Right atrium auricular region (tissue), 2 donors: ENCODE measurements around the gene CAST. TPM values are rescaled to one million over a fixed set of nuclear protein-coding genes. Genes with fewer than 3 reads are reported as not detected.

ENCODE experiments used
- DNase-seq: peaks from one replicate; pipeline ENCODE4 v3.0.0-alpha.2; 2019; ENCODE audit warnings: low spot score
- H3K27ac ChIP-seq, 2 donors: fragments of 200-600 bp; sonication (generic); 1 replicate in 1 of 2; 2 replicates in 1 of 2; pipeline ENCODE4 v1.5.1; 2016 to 2019
- H3K27me3 ChIP-seq, 2 donors: fragments of 200-600 bp; sonication (generic); one replicate each; pipeline versions ENCODE4 v1.5.1 to v1.6.0; 2017 to 2019
- H3K36me3 ChIP-seq: fragments of 200-600 bp; sonication (generic); one replicate; pipeline ENCODE4 v1.5.1; 2016
- H3K4me1 ChIP-seq, 2 donors: fragments of 200-600 bp; sonication (generic); one replicate each; pipeline versions ENCODE4 v1.5.1 to v1.6.0; 2017 to 2019
- H3K4me3 ChIP-seq, 2 donors: fragments of 200-600 bp; sonication (generic); 1 replicate in 1 of 2; 2 replicates in 1 of 2; pipeline ENCODE4 v1.5.1; 2017 to 2019; ENCODE audit warnings: mild to moderate bottlenecking in 1 of 2, moderate library complexity in 1 of 2
- H3K9me3 ChIP-seq, 2 donors: fragments of 200-600 bp; sonication (generic); one replicate each; pipeline ENCODE4 v1.5.1; 2019
- total RNA-seq, 2 donors: library from RNA; depleted of rRNA; stranded (reverse); fragments of >200 nt; gene quantifications; one replicate each; pipeline ENCODE4 v1.1.0, GENCODE V29; 2016
- TF ChIP-seq, protein P1 (sequence below), 2 donors: fragments of 200-600 bp; sonication (generic); IDR thresholded peaks; one replicate each; pipeline ENCODE4 v1.5.1; 2019; ENCODE audit warnings: antibody characterized with exemption in 2 of 2

The CAST gene
- total RNA-seq, 2 donors from 2014 or later = 439 to 631 TPM

DNA sequence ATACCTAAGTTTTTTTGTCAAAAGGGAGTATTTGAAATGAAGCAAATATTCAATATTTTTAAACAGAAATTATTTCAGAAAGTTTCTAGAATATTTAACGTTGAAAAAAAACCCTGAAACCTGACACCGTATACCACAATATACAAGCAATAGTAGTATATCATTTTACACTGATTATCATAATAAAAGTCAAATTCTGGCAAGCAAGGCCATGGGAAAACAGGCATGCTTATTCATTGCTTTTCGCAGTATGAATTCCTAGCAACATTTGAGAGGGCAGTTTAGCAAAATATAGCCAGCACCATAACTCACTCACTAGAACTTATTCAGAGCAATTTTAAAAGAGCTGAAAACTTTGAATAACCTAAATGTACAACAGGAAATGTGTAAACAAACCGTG lies 99.4 kb downstream of the CAST start:
- no peak for DNase-seq
- Histone ChIP-seq H3K36me3 (peaks cover 84% of the 10 kb centered on the region), H3K27ac (no peak overlapping the region), H3K27me3 (no peaks in the 10 kb centered on the region), H3K4me1 (no peaks in the 10 kb centered on the region), H3K4me3 (no peak overlapping the region), H3K9me3 (no peaks in the 10 kb centered on the region)
- TF ChIP-seq, protein P1, sequence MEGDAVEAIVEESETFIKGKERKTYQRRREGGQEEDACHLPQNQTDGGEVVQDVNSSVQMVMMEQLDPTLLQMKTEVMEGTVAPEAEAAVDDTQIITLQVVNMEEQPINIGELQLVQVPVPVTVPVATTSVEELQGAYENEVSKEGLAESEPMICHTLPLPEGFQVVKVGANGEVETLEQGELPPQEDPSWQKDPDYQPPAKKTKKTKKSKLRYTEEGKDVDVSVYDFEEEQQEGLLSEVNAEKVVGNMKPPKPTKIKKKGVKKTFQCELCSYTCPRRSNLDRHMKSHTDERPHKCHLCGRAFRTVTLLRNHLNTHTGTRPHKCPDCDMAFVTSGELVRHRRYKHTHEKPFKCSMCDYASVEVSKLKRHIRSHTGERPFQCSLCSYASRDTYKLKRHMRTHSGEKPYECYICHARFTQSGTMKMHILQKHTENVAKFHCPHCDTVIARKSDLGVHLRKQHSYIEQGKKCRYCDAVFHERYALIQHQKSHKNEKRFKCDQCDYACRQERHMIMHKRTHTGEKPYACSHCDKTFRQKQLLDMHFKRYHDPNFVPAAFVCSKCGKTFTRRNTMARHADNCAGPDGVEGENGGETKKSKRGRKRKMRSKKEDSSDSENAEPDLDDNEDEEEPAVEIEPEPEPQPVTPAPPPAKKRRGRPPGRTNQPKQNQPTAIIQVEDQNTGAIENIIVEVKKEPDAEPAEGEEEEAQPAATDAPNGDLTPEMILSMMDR (IDR thresholded peaks at IDR 0.05) = no peak

DNA sequence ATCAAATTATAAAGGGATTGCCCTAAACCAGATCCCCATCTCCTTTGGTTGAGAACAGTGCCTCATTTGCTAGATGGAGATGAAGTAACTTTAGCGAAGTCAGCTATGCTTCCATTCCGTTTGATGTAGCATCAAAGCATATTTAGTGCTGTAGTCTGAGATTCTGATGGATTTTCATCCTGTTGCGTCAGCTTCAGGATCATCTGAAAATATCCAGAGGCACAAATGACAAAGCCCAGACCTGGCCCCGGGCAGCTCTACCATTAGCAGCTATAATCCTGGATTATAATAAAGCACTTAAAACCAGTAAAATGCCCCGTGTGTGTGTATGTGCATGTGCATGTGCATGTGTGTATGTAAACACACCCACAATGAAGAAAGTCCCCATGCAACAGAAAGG lies 100.8 kb downstream of the CAST start:
- DNase-seq = no peak
- Histone ChIP-seq H3K4me3 (no peak overlapping the region), H3K27me3 (no peaks in the 10 kb centered on the region), H3K9me3 (no peaks in the 10 kb centered on the region), H3K4me1 (no peaks in the 10 kb centered on the region), H3K36me3 (peaks cover 84% of the 10 kb centered on the region), H3K27ac (no peak overlapping the region)
- TF ChIP-seq, protein P1 (IDR thresholded peaks at IDR 0.05) = no peak

DNA sequence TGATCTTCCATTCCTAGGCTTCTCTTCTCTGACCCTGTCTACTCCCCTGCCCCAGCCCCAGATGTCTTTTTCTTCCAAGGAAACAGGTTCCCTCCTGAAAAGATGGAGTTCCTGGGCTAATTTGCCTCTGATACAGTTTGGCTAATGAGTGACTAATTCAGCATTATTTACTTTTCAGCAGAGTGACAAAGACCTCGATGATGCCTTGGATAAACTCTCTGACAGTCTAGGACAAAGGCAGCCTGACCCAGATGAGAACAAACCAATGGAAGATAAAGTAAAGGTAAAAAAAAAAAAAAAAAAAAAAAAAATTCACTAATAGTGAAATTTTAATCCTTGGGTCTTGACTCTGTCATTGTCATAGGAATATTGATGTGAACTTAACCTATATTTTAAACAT lies 102.9 kb downstream of the CAST start:
- Histone ChIP-seq H3K36me3 (peaks cover 89% of the 10 kb centered on the region), H3K4me3 (no peak overlapping the region), H3K27me3 (no peaks in the 10 kb centered on the region), H3K4me1 (no peaks in the 10 kb centered on the region), H3K9me3 (no peaks in the 10 kb centered on the region), H3K27ac (no peak overlapping the region)
- TF ChIP-seq, protein P1 (IDR thresholded peaks at IDR 0.05) = no peak
- DNase-seq = no peak

DNA sequence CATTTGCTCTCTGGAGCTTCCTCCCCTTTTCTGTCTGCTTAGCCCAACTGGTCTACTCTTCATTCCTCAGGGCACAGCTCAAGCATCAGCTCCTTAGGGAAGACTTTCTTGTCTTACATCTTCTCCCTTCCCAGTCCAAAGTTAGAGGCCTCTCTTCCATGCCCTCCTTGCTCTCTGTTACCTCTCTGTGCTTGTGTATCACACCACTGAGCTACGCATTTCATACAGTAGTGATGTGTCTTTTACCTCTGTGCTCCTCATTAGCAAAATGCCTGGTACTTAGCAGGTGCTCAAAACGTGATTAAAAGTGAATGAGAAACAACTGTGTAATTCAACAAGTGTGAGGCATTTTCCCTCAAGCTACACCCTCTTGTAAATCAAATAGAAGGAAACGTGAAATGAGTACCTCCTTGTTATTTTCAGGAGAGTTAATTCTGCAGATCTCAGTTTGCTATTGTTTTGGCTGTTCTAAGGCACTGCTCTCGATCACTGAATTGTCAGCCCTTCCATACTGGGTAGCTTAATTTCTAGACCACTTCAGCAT lies 106.6 kb downstream of the CAST start:
- H3K27me3 ChIP-seq = no peaks in the 10 kb centered on the region
- TF ChIP-seq, protein P1 (IDR thresholded peaks at IDR 0.05) = no peak
- no peaks in the 10 kb centered on the region for H3K4me1 ChIP-seq
- H3K36me3 ChIP-seq = peaks cover 98% of the 10 kb centered on the region
- no peaks in the 10 kb centered on the region for H3K9me3 ChIP-seq
- no peak overlapping the region for H3K4me3 ChIP-seq
- H3K27ac ChIP-seq = no peak overlapping the region
- DNase-seq = no peak

DNA sequence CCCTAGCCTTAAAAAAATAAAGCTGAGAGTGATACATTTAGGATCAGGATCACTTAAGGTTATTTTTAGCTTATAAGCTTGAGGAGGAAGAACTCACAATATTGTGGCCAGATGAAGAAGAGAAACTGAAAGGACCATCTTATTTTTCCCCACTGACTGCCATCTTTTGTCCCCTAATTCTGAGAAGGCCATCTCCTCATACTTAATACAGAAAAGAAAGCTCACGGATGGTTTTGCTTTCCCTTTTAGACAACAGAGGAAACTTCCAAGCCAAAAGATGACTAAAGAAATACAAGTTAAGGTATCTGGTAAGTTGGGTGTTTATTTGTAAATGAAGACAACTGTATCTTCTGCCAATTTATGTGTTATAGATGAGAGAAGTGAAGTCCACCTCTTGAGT lies 109.2 kb downstream of the CAST start:
- Histone ChIP-seq H3K4me3 (no peak overlapping the region), H3K27ac (no peak overlapping the region), H3K9me3 (no peaks in the 10 kb centered on the region), H3K27me3 (no peaks in the 10 kb centered on the region), H3K4me1 (peaks cover 0 to 4% of the 10 kb centered on the region in 2 donors), H3K36me3 (peaks cover 97% of the 10 kb centered on the region)
- no peak for DNase-seq
- TF ChIP-seq, protein P1 (IDR thresholded peaks at IDR 0.05) = no peak

DNA sequence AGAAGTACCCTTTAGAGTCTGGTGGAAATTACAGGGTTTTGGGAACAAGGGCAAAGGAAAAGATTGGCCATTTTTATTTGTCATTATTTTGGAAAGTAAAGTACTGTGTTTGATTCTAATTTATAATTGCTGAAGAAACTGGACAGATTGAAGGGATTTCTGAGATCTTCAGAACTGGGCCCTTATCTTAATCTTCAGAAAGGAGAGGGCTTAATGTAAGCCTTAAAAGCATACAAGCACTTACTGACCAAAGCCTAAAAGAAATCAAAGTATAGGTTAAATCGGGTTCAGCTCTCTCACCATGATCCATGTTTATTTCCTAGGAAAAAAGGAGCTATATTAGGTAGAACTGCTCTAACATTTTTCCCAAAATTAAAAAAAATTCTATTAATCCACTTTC lies 109.9 kb downstream of the CAST start:
- no peaks in the 10 kb centered on the region for H3K27me3 ChIP-seq
- no peak overlapping the region for H3K4me3 ChIP-seq
- peaks cover 95% of the 10 kb centered on the region for H3K36me3 ChIP-seq
- H3K4me1 ChIP-seq = peaks cover 0 to 7% of the 10 kb centered on the region in 2 donors
- TF ChIP-seq, protein P1 (IDR thresholded peaks at IDR 0.05) = no peak
- H3K27ac ChIP-seq = no peak overlapping the region
- H3K9me3 ChIP-seq = no peaks in the 10 kb centered on the region
- no peak for DNase-seq
